H1 (cell line): ENCODE measurements around the gene PIK3R3. TPM values are rescaled to one million over a fixed set of nuclear protein-coding genes. Genes with fewer than 3 reads are reported as not detected.

Experiments
- polyA plus RNA-seq, 7 experiments: library from polyadenylated mRNA; depleted of rRNA in 3 of 7; stranded (reverse) in 5 of 7; unstranded in 2 of 7; fragments of >200 nt in 5 of 7; fragments of 200-250 nt in 2 of 7; gene quantifications; 1 replicate in 5 of 7; 2 replicates in 1 of 7; 4 replicates in 1 of 7; pipeline versions ENCODE4 v1.2.1 to v1.2.3, GENCODE V29; 2011 to 2013; ENCODE audit warnings: missing spikeins in 2 of 7, mixed read lengths in 2 of 7
- small RNA-seq: library from polyadenylated mRNA; stranded (forward); fragments of <200 nt; extraction: miRNeasy Mini kit (QIAGEN cat#:217004); gene quantifications from one replicate; pipeline ENCODE3, GENCODE V24; 2013; ENCODE audit not compliant: insufficient read depth
- total RNA-seq: library from RNA; stranded (reverse); fragmentation: NEBNext Ultra II Directional; extraction: Animal tissue kit (Norgen Biotek cat#: 25700); gene quantifications from 2 replicates; pipeline ENCODE4 v1.2.1, GENCODE V29; 2021

PIK3R3 gene
- total and polyA plus RNA-seq, 2 of the 8 experiments (the other 6 are each of a cell fraction or from before 2014, with no cell fraction given) = 5.3 to 13.6 TPM

Small RNAs within 50 kb of the gene (small RNA-seq; reads per million reads assigned to genes)
- gene AL358075.3 (not detected), gene AL672043.1 (not detected)

Other genes starting within 250 kb of the PIK3R3 start
- not detected in 2 replicates for gene TSPAN1, start 42.5 kb upstream of the PIK3R3 start, total RNA-seq
- gene TSPAN1, start 42.5 kb upstream of the PIK3R3 start, polyA plus RNA-seq (2011; rRNA removed) = 0.05 and 0.14 TPM in 2 replicates
- not detected in 2 replicates for gene P3R3URF, start 43.9 kb upstream of the PIK3R3 start, total RNA-seq
- not detected in 2 replicates for gene P3R3URF, start 43.9 kb upstream of the PIK3R3 start, polyA plus RNA-seq (2011; rRNA removed)
- gene POMGNT1, start 65.8 kb upstream of the PIK3R3 start, total RNA-seq = 37.6 and 40.3 TPM in 2 replicates
- gene POMGNT1, start 65.8 kb upstream of the PIK3R3 start, polyA plus RNA-seq (2011; rRNA removed) = 28.0 and 32.2 TPM in 2 replicates
- 3.5 and 5.1 TPM in 2 replicates for gene LURAP1, start 70.7 kb upstream of the PIK3R3 start, total RNA-seq
- 4.9 and 6.4 TPM in 2 replicates for gene LURAP1, start 70.7 kb upstream of the PIK3R3 start, polyA plus RNA-seq (2011; rRNA removed)
- gene RAD54L, start 115.1 kb upstream of the PIK3R3 start, total RNA-seq = 47.9 and 50.3 TPM in 2 replicates
- 42.4 and 43.5 TPM in 2 replicates for gene RAD54L, start 115.1 kb upstream of the PIK3R3 start, polyA plus RNA-seq (2011; rRNA removed)
- 36.8 and 37.2 TPM in 2 replicates for gene LRRC41, start 171.0 kb upstream of the PIK3R3 start, total RNA-seq
- gene LRRC41, start 171.0 kb upstream of the PIK3R3 start, polyA plus RNA-seq (2011; rRNA removed) = 51.2 and 57.3 TPM in 2 replicates
- gene UQCRH, start 171.1 kb upstream of the PIK3R3 start, total RNA-seq = 621 and 626 TPM in 2 replicates
- 565 and 1,112 TPM in 2 replicates for gene UQCRH, start 171.1 kb upstream of the PIK3R3 start, polyA plus RNA-seq (2011; rRNA removed)
- 13.7 and 15.7 TPM in 2 replicates for gene NSUN4, start 208.2 kb upstream of the PIK3R3 start, total RNA-seq
- gene NSUN4, start 208.2 kb upstream of the PIK3R3 start, polyA plus RNA-seq (2011; rRNA removed) = 9.7 and 12.2 TPM in 2 replicates